ENCODE measurements around the gene RPS21. TPM values are rescaled to one million over a fixed set of nuclear protein-coding genes. Genes with fewer than 3 reads are reported as not detected.
A peak's percentile ranks its signal among the peaks of the same experiment; 100 is the strongest.

The RPS21 gene
- total RNA-seq, 4 donors from 2014 or later = 819 to 3,701 (median 3,102) TPM

DNA sequence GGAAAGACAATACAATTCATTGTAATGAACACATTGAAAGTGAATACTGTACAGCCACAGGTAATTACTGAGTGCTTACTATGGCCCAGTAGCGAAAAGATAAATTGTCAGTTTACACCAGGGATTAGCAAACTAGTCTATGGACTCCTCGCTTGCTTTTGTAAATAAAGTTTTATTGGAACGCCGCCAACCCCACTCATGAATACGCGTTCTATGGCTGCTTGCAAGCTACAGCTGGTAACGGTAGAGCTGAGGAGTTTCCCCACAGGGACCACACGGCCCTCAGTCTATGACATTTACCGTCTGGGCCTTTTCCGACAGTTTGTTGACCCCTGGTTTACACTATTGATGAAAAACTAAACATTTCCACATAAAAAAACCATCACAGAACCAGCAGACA, 44.0 kb upstream of the RPS21 start:
- no peak overlapping the region for H3K4me3 ChIP-seq
- no peak for DNase-seq
- peak overlapping the region in 2 of 4 donors; percentile 6 to 42 for H3K27ac ChIP-seq
- WGBS, 2 donors = 52 to 56% methylated on average over 10 of the region's 10 CpGs
- H3K9me3 ChIP-seq = no peaks in the 10 kb centered on the region
- intact Hi-C loops (cut with DNase I) = no loop called here
- no peaks in the 10 kb centered on the region for H3K4me1 ChIP-seq
- TF ChIP-seq POLR2A (IDR thresholded peaks at IDR 0.05) (no peak), CTCF (IDR thresholded peaks at IDR 0.05) (no peak)
- H3K27me3 ChIP-seq = no peaks in the 10 kb centered on the region
- peaks cover 8 to 99% (median 29%) of the 10 kb centered on the region in 3 donors for H3K36me3 ChIP-seq

DNA sequence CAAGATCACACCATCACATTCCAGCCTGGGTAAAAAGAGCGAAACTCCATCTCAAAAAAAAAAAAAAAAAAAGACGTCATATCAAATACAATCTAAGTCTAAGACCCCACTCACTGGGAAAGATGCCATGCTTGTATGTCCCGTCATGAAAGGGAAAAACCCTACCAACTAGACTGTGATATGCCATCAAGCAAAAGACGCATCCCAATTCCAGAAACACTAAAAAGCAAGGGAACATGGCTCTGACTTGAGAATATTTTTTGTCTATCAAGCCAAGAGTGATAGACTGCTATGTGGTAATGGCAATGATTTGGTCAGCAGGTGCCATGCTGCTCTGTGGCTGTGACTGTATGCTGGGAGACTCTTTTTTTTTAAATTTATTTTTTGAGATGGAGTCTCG, 42.8 kb upstream of the RPS21 start:
- no peak overlapping the region for H3K4me3 ChIP-seq
- DNase-seq = no peak
- no peak overlapping the region for H3K27ac ChIP-seq
- 87 to 89% methylated on average over 4 to 5 of the region's 5 CpGs for WGBS, 2 donors
- no peaks in the 10 kb centered on the region for H3K4me1 ChIP-seq
- H3K36me3 ChIP-seq = peaks cover 0 to 98% (median 23%) of the 10 kb centered on the region in 3 donors
- no peak for TF ChIP-seq CTCF (IDR thresholded peaks at IDR 0.05)
- no peak for TF ChIP-seq POLR2A (IDR thresholded peaks at IDR 0.05)
- no peaks in the 10 kb centered on the region for H3K27me3 ChIP-seq
- intact Hi-C loops (cut with DNase I) = no loop called here
- H3K9me3 ChIP-seq = no peaks in the 10 kb centered on the region

GRCh38 chr20:62344782-62345181, 42.1 kb upstream of the RPS21 start:
- WGBS, 2 donors = 66 to 74% methylated on average over 9 of the region's 10 CpGs
- Histone ChIP-seq H3K4me1 (peaks cover 0 to 2% (median 0%) of the 10 kb centered on the region in 3 donors), H3K36me3 (peaks cover 0 to 95% (median 23%) of the 10 kb centered on the region in 3 donors), H3K4me3 (no peak overlapping the region), H3K27ac (no peak overlapping the region), H3K9me3 (no peaks in the 10 kb centered on the region), H3K27me3 (no peaks in the 10 kb centered on the region)
- TF ChIP-seq POLR2A (IDR thresholded peaks at IDR 0.05) (no peak), CTCF (IDR thresholded peaks at IDR 0.05) (no peak)
- intact Hi-C loops (cut with DNase I) = no loop called here
- DNase-seq = no peak

DNA sequence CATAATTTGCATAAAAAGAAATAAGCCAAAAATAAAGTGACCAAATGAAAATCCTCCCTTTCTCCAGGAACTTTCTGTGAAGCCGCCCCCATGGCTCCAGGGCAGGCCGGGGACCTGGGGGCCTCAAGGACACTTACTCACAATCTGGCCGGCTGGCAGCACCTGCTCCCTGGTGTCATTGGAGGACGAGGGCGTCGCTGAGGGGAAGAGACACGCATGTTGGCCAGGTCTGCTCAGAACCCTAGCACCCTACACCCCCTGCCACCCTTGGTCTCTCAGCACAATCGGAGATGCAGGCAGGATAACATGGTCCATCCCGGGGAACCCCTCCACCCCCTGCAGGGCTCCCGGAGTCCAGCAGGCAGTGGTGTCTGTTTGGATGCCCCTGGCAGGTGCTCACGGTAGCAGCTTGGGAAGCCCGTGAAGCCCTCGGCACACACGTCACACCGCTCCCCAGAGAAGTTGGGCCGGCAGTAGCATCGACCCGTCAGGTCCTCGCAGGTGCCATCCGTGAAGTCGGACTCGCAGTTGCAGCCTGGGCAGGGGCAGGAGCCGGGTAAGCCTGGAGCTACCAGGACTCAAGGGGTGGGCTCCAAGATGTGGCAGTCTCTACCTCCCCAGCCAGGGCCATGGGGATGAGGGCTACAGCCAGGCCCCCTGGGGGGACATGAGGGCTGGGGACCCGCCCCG, 41.1 kb upstream of the RPS21 start:
- intact Hi-C loops (cut with DNase I) = no loop called here
- Histone ChIP-seq H3K4me3 (no peak overlapping the region), H3K27me3 (no peaks in the 10 kb centered on the region), H3K27ac (peak overlapping the region in 1 of 4 donors; percentile 17), H3K36me3 (peaks cover 0 to 95% (median 19%) of the 10 kb centered on the region in 3 donors), H3K9me3 (no peaks in the 10 kb centered on the region), H3K4me1 (peaks cover 5 to 12% (median 7%) of the 10 kb centered on the region in 3 donors)
- TF ChIP-seq CTCF (IDR thresholded peaks at IDR 0.05) (no peak), POLR2A (IDR thresholded peaks at IDR 0.05) (no peak)
- WGBS, 2 donors = 85 to 100% methylated on average over 2 to 12 of the region's 25 CpGs
- no peak for DNase-seq

DNA sequence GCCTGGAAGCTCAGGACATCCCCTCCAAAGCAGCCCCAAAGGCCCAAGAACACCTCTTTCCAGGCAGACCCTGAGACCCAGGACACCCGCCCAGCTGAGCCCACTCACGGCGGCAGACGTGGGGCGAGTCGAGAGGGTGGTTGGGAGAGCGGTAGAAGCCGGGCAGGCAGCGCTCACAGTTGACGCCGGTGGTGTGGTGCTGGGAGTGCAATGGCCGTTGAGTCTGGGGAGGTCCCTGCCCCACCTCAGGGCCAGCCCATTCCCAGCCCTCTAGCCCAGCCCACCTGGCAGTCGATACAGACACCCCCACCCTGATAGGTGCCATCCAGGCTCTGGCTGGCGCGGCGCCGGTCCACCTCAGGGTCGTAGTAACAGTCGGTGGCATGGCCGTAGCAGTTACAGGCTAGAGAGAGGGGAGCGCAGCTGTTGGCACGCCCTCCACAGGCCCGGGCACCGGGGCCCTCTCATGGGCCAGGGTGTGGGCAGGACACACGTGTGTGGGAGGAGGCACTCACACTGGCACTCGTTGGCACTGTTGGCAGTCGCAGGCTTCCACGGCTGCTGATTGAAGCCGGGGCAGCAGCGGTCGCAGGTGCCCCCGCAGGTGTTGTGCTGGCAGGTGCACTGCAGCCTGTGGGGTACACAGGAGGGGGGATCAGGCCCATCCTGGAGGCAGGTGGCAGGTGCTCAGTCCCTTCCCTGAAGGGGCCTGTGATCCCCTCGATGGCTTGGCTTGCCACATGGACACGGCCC, 40.3 kb upstream of the RPS21 start:
- WGBS, 2 donors = 90 to 100% methylated on average over 1 to 17 of the region's 34 CpGs
- H3K36me3 ChIP-seq = peaks cover 4 to 95% (median 20%) of the 10 kb centered on the region in 3 donors
- H3K4me1 ChIP-seq = peaks cover 7 to 20% (median 13%) of the 10 kb centered on the region in 3 donors
- intact Hi-C loops (cut with DNase I) = no loop called here
- no peak for DNase-seq
- H3K27ac ChIP-seq = peak overlapping the region in 1 of 4 donors; percentile 17
- no peak overlapping the region for H3K4me3 ChIP-seq
- no peaks in the 10 kb centered on the region for H3K27me3 ChIP-seq
- H3K9me3 ChIP-seq = no peaks in the 10 kb centered on the region
- TF ChIP-seq CTCF (IDR thresholded peaks at IDR 0.05) (no peak), POLR2A (IDR thresholded peaks at IDR 0.05) (no peak)
